Immature natural killer cell (primary cell): ENCODE measurements around the gene HCN2. TPM values are rescaled to one million over a fixed set of nuclear protein-coding genes. Genes with fewer than 3 reads are reported as not detected.
A peak's percentile ranks its signal among the peaks of the same experiment; 100 is the strongest.

Experiments used
- DNase-seq, 3 donors: peaks; one replicate each; pipeline ENCODE4 v3.0.0; 2022; ENCODE audit warnings: mixed read lengths in 1 of 3
- H3K27ac Mint-ChIP-seq, 6 donors: one replicate each; pipeline ENCODE4 v1.8.0; 2020; ENCODE audit warnings: mixed read lengths in 6 of 6, mild to moderate bottlenecking in 5 of 6, inconsistent platforms in 4 of 6, moderate library complexity in 3 of 6
- H3K27me3 Mint-ChIP-seq, 3 donors: one replicate each; pipeline ENCODE4 v1.8.0; 2020 to 2021; ENCODE audit warnings: low read depth in 3 of 3, mild to moderate bottlenecking in 3 of 3, mixed read lengths in 3 of 3, moderate library complexity in 3 of 3, inconsistent platforms in 1 of 3
- H3K36me3 Mint-ChIP-seq, 3 donors: one replicate each; pipeline ENCODE4 v1.8.0; 2020; ENCODE audit warnings: mixed read lengths in 3 of 3, inconsistent platforms in 2 of 3, mild to moderate bottlenecking in 2 of 3
- H3K4me1 Mint-ChIP-seq, 2 donors: one replicate each; pipeline ENCODE4 v1.8.0; 2020; ENCODE audit warnings: inconsistent platforms in 2 of 2, mild to moderate bottlenecking in 2 of 2, mixed read lengths in 2 of 2, moderate library complexity in 1 of 2
- H3K4me3 Mint-ChIP-seq, 5 donors: one replicate each; pipeline ENCODE4 v1.8.0; 2020; ENCODE audit warnings: mild to moderate bottlenecking in 5 of 5, mixed read lengths in 5 of 5, inconsistent platforms in 3 of 5, moderate library complexity in 3 of 5
- H3K9me3 Mint-ChIP-seq, 6 donors: one replicate each; pipeline ENCODE4 v1.8.0; 2020; ENCODE audit warnings: mild to moderate bottlenecking in 6 of 6, mixed read lengths in 6 of 6, inconsistent platforms in 4 of 6, moderate library complexity in 3 of 6
- polyA plus RNA-seq, 3 donors: library from polyadenylated mRNA; unstranded; fragments of 300-500 nt; fragmentation: Illumina TruSeq; gene quantifications; one replicate each; pipeline ENCODE4 v1.2.3, GENCODE V29; 2021

The HCN2 gene
- not detected for polyA plus RNA-seq

DNA sequence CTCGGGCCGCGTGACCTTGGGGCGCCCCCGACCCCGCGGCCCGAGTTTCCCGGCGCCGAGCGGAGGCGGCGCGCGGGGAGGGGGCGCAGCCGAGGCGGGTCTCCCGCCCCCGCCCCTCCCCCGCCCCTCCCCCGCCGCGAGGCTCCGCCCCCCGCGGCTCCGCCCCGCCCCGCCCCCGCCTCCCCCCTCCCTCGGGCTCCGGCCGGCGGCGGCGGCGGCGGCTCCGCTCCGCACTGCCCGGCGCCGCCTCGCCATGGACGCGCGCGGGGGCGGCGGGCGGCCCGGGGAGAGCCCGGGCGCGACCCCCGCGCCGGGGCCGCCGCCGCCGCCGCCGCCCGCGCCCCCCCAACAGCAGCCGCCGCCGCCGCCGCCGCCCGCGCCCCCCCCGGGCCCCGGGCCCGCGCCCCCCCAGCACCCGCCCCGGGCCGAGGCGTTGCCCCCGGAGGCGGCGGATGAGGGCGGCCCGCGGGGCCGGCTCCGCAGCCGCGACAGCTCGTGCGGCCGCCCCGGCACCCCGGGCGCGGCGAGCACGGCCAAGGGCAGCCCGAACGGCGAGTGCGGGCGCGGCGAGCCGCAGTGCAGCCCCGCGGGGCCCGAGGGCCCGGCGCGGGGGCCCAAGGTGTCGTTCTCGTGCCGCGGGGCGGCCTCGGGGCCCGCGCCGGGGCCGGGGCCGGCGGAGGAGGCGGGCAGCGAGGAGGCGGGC is at the start of gene HCN2:
Gene HCN2 (plus strand): TSS at position 189 of the 703 bp plus-strand sequence. CDS start 65 bp downstream, at position 254.
- peak within 1 kb of the TSS; percentile 41 to 61 (median 56) for H3K4me3 Mint-ChIP-seq
- H3K27me3 Mint-ChIP-seq: peaks cover 2 to 16% (median 13%) of the 10 kb centered on the region in 3 donors
- H3K27ac Mint-ChIP-seq: no peak within 1 kb of the TSS
- H3K9me3 Mint-ChIP-seq: no peaks in the 10 kb centered on the region
- peaks cover 0 to 6% of the 10 kb centered on the region in 2 donors for H3K4me1 Mint-ChIP-seq
- no peaks in the 10 kb centered on the region for H3K36me3 Mint-ChIP-seq
- no peak for DNase-seq

- H3K4me3 Mint-ChIP-seq: no peak overlapping the region
- DNase-seq: no peak
- peaks cover 11 to 25% (median 22%) of the 10 kb centered on the region in 3 donors for H3K27me3 Mint-ChIP-seq
- H3K27ac Mint-ChIP-seq: no peak overlapping the region
- peaks cover 4 to 8% (median 8%) of the 10 kb centered on the region in 3 donors for H3K36me3 Mint-ChIP-seq
- peaks cover 21 to 31% of the 10 kb centered on the region in 2 donors for H3K4me1 Mint-ChIP-seq
- no peaks in the 10 kb centered on the region for H3K9me3 Mint-ChIP-seq
Measured at GRCh38 chr19:540867-541637, 48.6 kb upstream of the HCN2 start.

GRCh38 chr19:541699-542098 is 48.0 kb upstream of the HCN2 start:
- Mint-ChIP-seq H3K36me3 (peaks cover 4 to 8% (median 8%) of the 10 kb centered on the region in 3 donors), H3K9me3 (no peaks in the 10 kb centered on the region), H3K4me3 (no peak overlapping the region), H3K27me3 (peaks cover 11 to 25% (median 22%) of the 10 kb centered on the region in 3 donors), H3K27ac (peak overlapping the region in 2 of 6 donors; percentile 34 to 61), H3K4me1 (peaks cover 21 to 31% of the 10 kb centered on the region in 2 donors)
- DNase-seq: no peak

DNA sequence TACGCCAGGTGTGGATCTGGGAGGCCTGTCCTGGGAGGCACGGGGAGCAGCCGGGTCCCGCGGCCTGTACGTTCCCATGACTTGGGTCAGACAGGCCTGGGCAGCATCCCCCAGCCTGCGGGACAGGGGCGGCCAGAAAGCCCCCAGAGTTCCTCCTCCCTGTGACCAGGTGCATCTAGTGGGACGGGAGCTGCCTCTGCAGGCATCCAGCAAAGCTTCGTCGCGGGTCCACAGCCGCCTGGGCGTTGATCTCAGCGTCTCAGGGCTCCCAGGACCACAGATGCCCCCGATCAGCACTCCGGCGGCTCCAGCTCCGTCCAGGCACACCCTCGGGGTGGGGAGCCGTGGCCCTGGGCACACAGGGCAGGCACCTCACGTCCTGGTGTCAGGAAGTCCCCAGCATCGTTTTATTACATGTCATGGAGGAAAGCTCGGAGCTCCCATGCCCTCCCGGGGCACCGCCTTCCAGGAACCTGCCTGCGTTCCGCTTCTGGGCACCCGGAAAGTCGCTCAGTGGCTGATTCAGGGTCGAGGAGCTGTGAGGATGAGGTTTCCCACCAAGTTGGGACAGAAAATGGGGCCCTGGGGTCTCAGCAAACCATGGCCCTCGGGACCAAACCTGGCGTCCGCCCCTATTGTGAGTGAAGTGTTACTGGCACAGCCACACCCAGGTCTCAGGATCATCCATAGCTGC is 47.4 kb upstream of the HCN2 start:
- Mint-ChIP-seq H3K27me3 (peaks cover 11 to 25% (median 22%) of the 10 kb centered on the region in 3 donors), H3K27ac (peak overlapping the region in 4 of 6 donors; percentile 45 to 98 (median 96)), H3K4me3 (peak overlapping the region in 2 of 5 donors; percentile 6 to 30), H3K4me1 (peaks cover 21 to 34% of the 10 kb centered on the region in 2 donors), H3K9me3 (no peaks in the 10 kb centered on the region), H3K36me3 (peaks cover 4 to 8% (median 8%) of the 10 kb centered on the region in 3 donors)
- DNase-seq: no peak

DNA sequence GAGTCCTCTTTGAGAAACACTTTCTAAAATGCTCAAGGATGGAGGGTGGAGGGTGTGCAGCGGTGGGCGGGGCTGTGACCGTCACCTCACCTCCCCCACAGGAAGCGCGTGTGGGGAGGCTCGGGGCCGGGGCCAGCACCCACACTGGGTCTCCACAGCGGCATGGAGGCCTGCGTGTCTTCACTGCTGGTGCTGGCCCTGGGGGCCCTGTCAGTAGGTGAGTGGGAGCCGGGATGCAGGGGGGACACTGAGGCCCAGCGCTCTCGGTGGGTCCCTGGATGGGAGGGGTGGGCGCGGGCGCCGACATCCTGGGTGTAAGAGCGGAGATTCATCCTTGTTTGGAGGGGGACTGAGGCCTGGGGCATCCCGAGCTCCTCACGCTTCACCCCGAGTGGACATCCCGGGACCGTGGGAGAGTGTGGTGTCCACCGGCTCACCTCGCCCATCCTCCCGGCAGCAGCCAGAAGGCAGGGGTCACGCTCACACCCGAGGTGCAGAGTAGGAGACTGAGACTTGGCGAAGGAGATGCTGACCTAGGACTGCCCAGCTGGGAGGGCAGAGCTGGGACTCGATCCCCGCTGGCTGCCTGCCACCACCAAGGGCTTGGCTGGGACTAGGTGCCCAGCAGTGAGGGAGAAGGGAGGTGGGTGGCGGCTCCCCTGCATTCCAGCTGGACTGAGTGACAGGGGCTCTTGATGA is 45.6 kb upstream of the HCN2 start, which contains the start of gene GZMM:
Gene GZMM (plus strand): TSS at position 144 of the 699 bp plus-strand sequence. CDS start 19 bp downstream, at position 163.
- H3K4me3 Mint-ChIP-seq: peak within 1 kb of the TSS; percentile 87 to 96 (median 92)
- peaks cover 27 to 38% of the 10 kb centered on the region in 2 donors for H3K4me1 Mint-ChIP-seq
- H3K9me3 Mint-ChIP-seq: no peaks in the 10 kb centered on the region
- peak; percentile 94 to 96 (median 95) for DNase-seq
- H3K27ac Mint-ChIP-seq: peak within 1 kb of the TSS; percentile 93 to 98 (median 98)
- H3K27me3 Mint-ChIP-seq: peaks cover 11 to 22% (median 21%) of the 10 kb centered on the region in 3 donors
- peaks cover 4 to 8% (median 6%) of the 10 kb centered on the region in 3 donors for H3K36me3 Mint-ChIP-seq

- Mint-ChIP-seq H3K4me3 (peak overlapping the region in 4 of 5 donors; percentile 11 to 50 (median 35)), H3K4me1 (peaks cover 27 to 38% of the 10 kb centered on the region in 2 donors), H3K36me3 (peaks cover 4 to 8% (median 6%) of the 10 kb centered on the region in 3 donors), H3K27me3 (peaks cover 13 to 24% (median 20%) of the 10 kb centered on the region in 3 donors), H3K9me3 (no peaks in the 10 kb centered on the region), H3K27ac (peak overlapping the region in 2 of 6 donors; percentile 36 to 74)
- no peak for DNase-seq
Measured at GRCh38 chr19:547117-547516, 42.6 kb upstream of the HCN2 start.

- H3K4me3 Mint-ChIP-seq: peak overlapping the region in 2 of 5 donors; percentile 25 to 50
- H3K9me3 Mint-ChIP-seq: no peaks in the 10 kb centered on the region
- peak overlapping the region in 4 of 6 donors; percentile 13 to 81 (median 37) for H3K27ac Mint-ChIP-seq
- peaks cover 13 to 20% (median 20%) of the 10 kb centered on the region in 3 donors for H3K27me3 Mint-ChIP-seq
- no peak for DNase-seq
- peaks cover 25 to 35% of the 10 kb centered on the region in 2 donors for H3K4me1 Mint-ChIP-seq
- peaks cover 4 to 8% (median 6%) of the 10 kb centered on the region in 3 donors for H3K36me3 Mint-ChIP-seq
Measured at GRCh38 chr19:547836-548720, 41.6 kb upstream of the HCN2 start.

DNA sequence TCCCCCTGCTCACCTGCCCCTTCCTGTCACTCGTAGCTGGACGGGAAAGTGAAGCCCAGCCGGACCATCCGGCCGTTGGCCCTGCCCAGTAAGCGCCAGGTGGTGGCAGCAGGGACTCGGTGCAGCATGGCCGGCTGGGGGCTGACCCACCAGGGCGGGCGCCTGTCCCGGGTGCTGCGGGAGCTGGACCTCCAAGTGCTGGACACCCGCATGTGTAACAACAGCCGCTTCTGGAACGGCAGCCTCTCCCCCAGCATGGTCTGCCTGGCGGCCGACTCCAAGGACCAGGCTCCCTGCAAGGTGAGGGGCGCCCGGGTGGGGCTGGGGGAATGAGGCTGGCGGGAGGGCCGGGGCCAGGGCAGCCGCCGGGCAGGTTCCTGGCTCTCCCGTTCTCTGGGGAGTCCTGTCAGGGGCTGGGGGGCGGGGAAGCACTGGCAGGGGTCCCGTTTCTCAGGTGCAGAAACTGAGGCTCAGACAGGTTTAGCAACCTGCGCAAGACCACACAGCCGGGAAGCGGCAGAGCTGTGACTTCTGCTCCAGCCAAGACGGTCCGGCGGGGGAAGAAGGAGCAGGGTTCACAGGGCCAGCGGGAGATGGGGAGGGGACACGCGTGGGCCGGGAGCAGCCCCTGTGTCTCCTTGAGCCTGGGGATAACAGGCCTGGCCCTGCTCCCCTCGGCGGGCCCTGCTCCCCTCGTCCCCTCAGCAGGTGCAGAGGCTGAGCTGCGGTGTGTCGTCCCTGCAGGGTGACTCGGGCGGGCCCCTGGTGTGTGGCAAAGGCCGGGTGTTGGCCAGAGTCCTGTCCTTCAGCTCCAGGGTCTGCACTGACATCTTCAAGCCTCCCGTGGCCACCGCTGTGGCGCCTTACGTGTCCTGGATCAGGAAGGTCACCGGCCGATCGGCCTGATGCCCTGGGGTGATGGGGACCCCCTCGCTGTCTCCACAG is 40.5 kb upstream of the HCN2 start:
- no peak overlapping the region for H3K4me3 Mint-ChIP-seq
- no peak for DNase-seq
- no peak overlapping the region for H3K27ac Mint-ChIP-seq
- peaks cover 16 to 26% of the 10 kb centered on the region in 2 donors for H3K4me1 Mint-ChIP-seq
- H3K9me3 Mint-ChIP-seq: no peaks in the 10 kb centered on the region
- peaks cover 4 to 8% (median 6%) of the 10 kb centered on the region in 3 donors for H3K36me3 Mint-ChIP-seq
- peaks cover 4 to 12% (median 10%) of the 10 kb centered on the region in 3 donors for H3K27me3 Mint-ChIP-seq

DNA sequence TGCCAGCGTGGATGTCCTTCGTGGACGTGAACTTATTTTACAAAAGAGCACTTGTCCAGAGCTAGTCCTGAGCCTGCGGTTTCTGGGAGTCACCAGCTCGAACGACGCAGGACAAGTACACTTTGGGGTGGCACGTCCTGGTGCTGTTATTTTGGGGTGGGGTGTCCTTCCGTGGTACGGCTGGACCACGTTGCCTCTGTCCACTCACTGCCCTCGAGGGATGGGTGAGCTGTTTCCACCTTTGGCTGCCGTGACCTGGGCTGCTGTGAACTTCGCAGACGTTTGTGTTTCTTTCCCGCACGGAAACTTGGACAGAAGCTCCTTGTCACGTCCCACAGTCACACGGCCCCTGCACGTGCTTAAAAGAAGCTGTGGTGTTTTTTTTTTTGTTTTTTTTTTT is 34.9 kb upstream of the HCN2 start:
- Mint-ChIP-seq H3K4me1 (peaks cover 0 to 2% of the 10 kb centered on the region in 2 donors), H3K4me3 (no peak overlapping the region), H3K9me3 (no peaks in the 10 kb centered on the region), H3K27me3 (peaks cover 0 to 4% (median 2%) of the 10 kb centered on the region in 3 donors), H3K36me3 (no peaks in the 10 kb centered on the region), H3K27ac (no peak overlapping the region)
- no peak for DNase-seq

- Mint-ChIP-seq H3K9me3 (no peaks in the 10 kb centered on the region), H3K27ac (no peak overlapping the region), H3K27me3 (peaks cover 0 to 4% (median 2%) of the 10 kb centered on the region in 3 donors), H3K4me3 (no peak overlapping the region), H3K4me1 (peaks cover 0 to 2% of the 10 kb centered on the region in 2 donors), H3K36me3 (no peaks in the 10 kb centered on the region)
- no peak for DNase-seq
Measured at GRCh38 chr19:555474-555808, 34.2 kb upstream of the HCN2 start.

DNA sequence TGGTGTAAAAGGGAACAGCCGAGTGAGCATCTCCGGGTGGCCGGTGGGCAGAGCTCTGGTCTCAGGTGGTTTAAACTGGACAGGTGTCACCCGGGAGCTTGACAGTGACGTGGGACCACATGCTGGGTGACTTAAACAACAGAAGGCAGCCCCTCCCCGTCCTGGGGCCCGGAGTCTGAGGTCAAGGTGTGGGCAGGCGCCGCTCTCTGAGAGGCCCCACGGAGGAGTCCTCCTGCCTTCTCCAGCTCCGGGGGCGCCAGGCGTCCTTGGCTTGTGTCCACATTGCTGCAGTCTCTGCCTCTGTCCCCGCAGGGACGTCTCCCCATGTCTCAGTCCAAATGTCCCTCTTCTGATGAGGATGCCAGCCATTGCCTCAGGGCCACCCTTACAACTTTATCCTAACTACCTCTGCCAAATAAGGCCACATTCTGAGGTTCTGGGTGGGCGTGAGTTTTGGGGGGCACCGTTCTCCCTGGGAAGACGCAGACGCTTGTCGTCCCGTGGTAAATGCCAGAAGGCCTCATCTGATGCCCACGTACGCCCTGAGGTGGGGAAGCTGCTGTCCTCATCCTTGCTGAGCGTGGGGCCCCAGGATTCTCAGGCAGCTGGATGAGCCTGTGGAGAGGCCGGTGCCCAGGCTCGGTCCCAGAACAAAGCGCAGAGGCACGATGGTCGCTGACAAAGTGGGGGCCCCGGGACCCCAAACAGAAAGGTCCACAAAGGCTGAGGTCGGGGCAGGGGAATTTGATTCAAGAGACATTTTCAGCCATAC is 32.9 kb upstream of the HCN2 start:
- DNase-seq: no peak
- Mint-ChIP-seq H3K4me3 (no peak overlapping the region), H3K27me3 (peaks cover 0 to 2% (median 0%) of the 10 kb centered on the region in 3 donors)

More for the DNA sequence above, 32.9 kb upstream of the HCN2 start:
- no peaks in the 10 kb centered on the region for H3K36me3 Mint-ChIP-seq
- no peak overlapping the region for H3K27ac Mint-ChIP-seq
- H3K4me1 Mint-ChIP-seq: peaks cover 0 to 2% of the 10 kb centered on the region in 2 donors
- H3K9me3 Mint-ChIP-seq: no peaks in the 10 kb centered on the region
